Calu3 (cell line): ENCODE data around the gene PCCB. TPM values are rescaled to one million over a fixed set of nuclear protein-coding genes. Genes with fewer than 3 reads are reported as not detected.
"Not testable (repeated sequence)": the region's sequence is repeated elsewhere in the genome, so short reads cannot be mapped to it uniquely, and the experiment has no call there.

ENCODE experiments used
- BruUV-seq: library from RNA; stranded (reverse); fragments of 400-500 nt; replicated peaks from 2 replicates; lab custom pipeline; 2021; lab: Mats Ljungman, UMichigan
- CTCF ChIA-PET: fragments of 300-600 bp; sonication (Branson Sonifier 250); formaldehyde crosslinking; loops from one replicate; lab custom pipeline; 2022; ENCODE audit warnings: antibody characterized with exemption; lab: Charles Lee
- DNase-seq: peaks from one replicate; pipeline ENCODE4 v3.0.0; 2022
- H3K27ac Mint-ChIP-seq: one replicate; pipeline ENCODE4 v1.8.0; 2022; ENCODE audit warnings: mixed read lengths; ENCODE audit not compliant: unreplicated experiment
- H3K27me3 Mint-ChIP-seq: one replicate; pipeline ENCODE4 v1.8.0; 2022; ENCODE audit warnings: mixed read lengths; ENCODE audit not compliant: unreplicated experiment
- H3K36me3 Mint-ChIP-seq: one replicate; pipeline ENCODE4 v1.8.0; 2022; ENCODE audit warnings: mild to moderate bottlenecking, moderate library complexity, mixed read lengths; ENCODE audit not compliant: insufficient read depth, unreplicated experiment
- H3K4me1 Mint-ChIP-seq: one replicate; pipeline ENCODE4 v1.8.0; 2022; ENCODE audit warnings: mild to moderate bottlenecking, low read depth, mixed read lengths; ENCODE audit not compliant: unreplicated experiment
- H3K4me3 Mint-ChIP-seq: one replicate; pipeline ENCODE4 v1.8.0; 2022; ENCODE audit warnings: mild to moderate bottlenecking, low read depth, moderate library complexity, mixed read lengths; ENCODE audit not compliant: unreplicated experiment
- H3K9me3 Mint-ChIP-seq: one replicate; pipeline ENCODE4 v1.8.0; 2022; ENCODE audit warnings: low read depth, mixed read lengths; ENCODE audit not compliant: unreplicated experiment
- CTCF ChIP-seq: fragments of 200-600 bp; IDR thresholded peaks from one replicate; pipeline ENCODE4 v1.8.0; 2022; ENCODE audit warnings: antibody characterized with exemption; ENCODE audit not compliant: unreplicated experiment
- intact Hi-C: fragments of 100-400 bp; cut with micrococcal nuclease; formaldehyde crosslinking; loops from one replicate; pipeline ENCODE4 v1.10.0; 2022; ENCODE audit not compliant: unreplicated experiment
- total RNA-seq: library from RNA; stranded (reverse); gene quantifications from 2 replicates; pipeline ENCODE4 v1.2.3, GENCODE V29; 2022

The PCCB gene
- total RNA-seq, 1 experiment from 2014 or later: 52.3 TPM

DNA sequence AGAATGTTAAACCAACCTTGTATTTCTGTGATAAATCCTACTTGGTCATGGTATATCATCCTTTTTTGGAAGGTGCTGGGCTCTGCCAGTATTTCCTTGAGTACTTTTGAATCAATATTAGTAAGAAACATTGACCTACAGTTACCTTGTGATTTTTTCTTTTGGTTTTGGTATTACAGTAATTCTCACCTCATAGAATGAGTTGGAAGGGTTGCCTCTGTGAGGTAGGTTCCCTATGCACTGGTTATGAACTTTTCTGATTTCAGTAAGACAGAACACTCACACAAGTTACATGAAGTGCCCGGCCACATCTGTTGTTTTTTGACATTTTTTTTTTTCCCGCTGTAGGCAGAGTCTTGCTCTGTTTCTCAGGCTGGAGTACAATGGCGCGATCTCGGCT, 20.0 kb downstream of the PCCB start:
- intact Hi-C loops: no loop called here
- Mint-ChIP-seq H3K27ac (no peak overlapping the region), H3K4me3 (no peak overlapping the region), H3K9me3 (no peaks in the 10 kb centered on the region), H3K4me1 (peaks cover 7% of the 10 kb centered on the region), H3K36me3 (no peaks in the 10 kb centered on the region), H3K27me3 (no peaks in the 10 kb centered on the region)
- no peak for DNase-seq
- CTCF ChIA-PET: no interaction called here
- no peak for TF ChIP-seq CTCF
- no TSS peak for BruUV-seq

GRCh38 chr3:136271626-136272025, 21.5 kb downstream of the PCCB start:
- DNase-seq, H3K27ac Mint-ChIP-seq, CTCF ChIA-PET, H3K4me1 Mint-ChIP-seq, H3K36me3 Mint-ChIP-seq, H3K4me3 Mint-ChIP-seq, H3K9me3 Mint-ChIP-seq, H3K27me3 Mint-ChIP-seq, intact Hi-C loops, BruUV-seq: not testable (repeated sequence)

- no peak overlapping the region for H3K4me3 Mint-ChIP-seq
- no peak for TF ChIP-seq CTCF
- CTCF ChIA-PET: interaction anchor here (0.6 to 1.1 kb wide), 2 partner anchors 33 to 321 kb away, joined by 3 to 10 read pairs; no protein-coding TSS in a partner anchor
- no peaks in the 10 kb centered on the region for H3K27me3 Mint-ChIP-seq
- no TSS peak for BruUV-seq
- H3K9me3 Mint-ChIP-seq: peaks cover 10% of the 10 kb centered on the region
- peaks cover 3% of the 10 kb centered on the region for H3K36me3 Mint-ChIP-seq
- no peak for DNase-seq
- intact Hi-C loops: no loop called here
- no peaks in the 10 kb centered on the region for H3K4me1 Mint-ChIP-seq
- no peak overlapping the region for H3K27ac Mint-ChIP-seq
These were observed 26.1 kb downstream of the PCCB start for GRCh38 chr3:136276049-136276755.

DNA sequence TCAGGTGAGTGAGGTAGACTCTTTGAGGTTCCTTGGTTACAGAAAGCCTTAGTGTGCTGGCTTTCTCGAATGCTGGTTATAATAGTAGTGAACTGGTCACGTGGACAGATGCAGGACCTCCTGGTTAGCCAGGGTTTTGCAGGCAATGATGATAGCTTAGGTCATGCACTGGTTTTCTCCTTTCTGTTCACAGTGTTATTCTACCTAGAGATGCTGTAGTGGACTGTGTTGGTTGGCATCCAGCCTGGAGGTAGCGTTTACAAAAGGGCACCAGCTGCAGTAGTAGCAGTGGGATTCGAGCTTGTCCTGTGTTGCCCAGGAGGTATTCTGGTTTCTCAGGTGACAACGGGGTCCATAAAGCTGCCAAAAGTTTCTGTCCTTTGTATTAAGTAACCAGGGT, 27.0 kb downstream of the PCCB start:
- H3K36me3 Mint-ChIP-seq: peaks cover 5% of the 10 kb centered on the region
- no peak overlapping the region for H3K4me3 Mint-ChIP-seq
- H3K4me1 Mint-ChIP-seq: no peaks in the 10 kb centered on the region
- DNase-seq: no peak
- BruUV-seq: no TSS peak
- no peaks in the 10 kb centered on the region for H3K27me3 Mint-ChIP-seq
- peaks cover 12% of the 10 kb centered on the region for H3K9me3 Mint-ChIP-seq
- TF ChIP-seq CTCF: no peak
- CTCF ChIA-PET: no interaction called here
- intact Hi-C loops: no loop called here
- H3K27ac Mint-ChIP-seq: no peak overlapping the region

GRCh38 chr3:136277634-136278033, 27.5 kb downstream of the PCCB start:
- no peaks in the 10 kb centered on the region for H3K4me1 Mint-ChIP-seq
- peaks cover 12% of the 10 kb centered on the region for H3K9me3 Mint-ChIP-seq
- no peaks in the 10 kb centered on the region for H3K27me3 Mint-ChIP-seq
- no peak for TF ChIP-seq CTCF
- no peak for DNase-seq
- intact Hi-C loops: no loop called here
- no peak overlapping the region for H3K4me3 Mint-ChIP-seq
- no TSS peak for BruUV-seq
- peaks cover 5% of the 10 kb centered on the region for H3K36me3 Mint-ChIP-seq
- CTCF ChIA-PET: no interaction called here
- no peak overlapping the region for H3K27ac Mint-ChIP-seq
